Measurements from ENCODE around the gene LAMTOR5.

LAMTOR5 gene

DNA sequence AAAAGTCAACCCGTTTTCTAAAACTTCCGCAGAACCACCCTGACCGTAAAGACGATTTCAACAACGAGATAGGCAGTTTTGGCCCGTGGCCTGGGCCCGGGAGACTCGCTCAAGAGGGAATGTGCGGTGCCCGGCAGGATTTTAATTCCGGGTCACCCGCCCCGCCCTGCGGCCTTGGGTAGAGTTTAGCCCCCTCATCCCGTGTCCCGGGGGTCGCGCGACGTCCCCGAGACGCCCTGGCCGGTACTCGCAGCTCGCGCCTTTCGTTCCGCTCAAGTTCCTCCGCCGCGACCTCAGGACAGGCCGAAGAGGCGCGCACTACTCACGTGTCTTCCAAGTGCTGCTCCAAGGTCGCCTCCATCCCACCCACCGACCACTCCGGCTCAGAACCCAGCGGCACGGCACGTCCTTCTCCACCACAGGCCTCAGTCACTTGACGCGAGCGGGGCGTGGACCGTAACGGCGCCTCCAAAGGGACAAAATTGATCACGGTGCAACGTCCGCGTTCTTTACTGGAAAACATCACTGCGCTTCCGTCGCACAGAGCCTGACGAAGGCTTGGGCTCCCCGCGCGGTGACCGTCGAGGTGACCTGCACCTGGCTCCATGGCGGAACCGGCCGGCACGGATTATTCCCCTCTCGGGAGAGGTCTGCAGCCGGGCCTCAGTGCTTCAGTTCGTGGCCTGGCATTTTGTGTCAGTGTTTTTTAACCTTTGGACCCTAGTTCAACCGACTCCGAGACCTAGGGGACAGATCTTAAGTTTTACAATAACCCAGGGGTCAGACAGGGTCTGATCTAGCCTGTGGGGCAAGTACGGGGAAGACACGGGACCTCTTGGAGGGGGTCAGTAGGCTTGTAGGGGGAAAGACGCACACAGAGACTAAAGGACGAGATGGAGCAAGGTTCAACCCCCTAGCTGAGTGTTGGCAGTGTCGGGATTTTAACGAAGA lies at the start of gene LAMTOR5:
LAMTOR5 (minus strand) TSS at position 435 of the 951 bp plus-strand sequence; CDS start at position 361, 74 bp downstream.
- TF ChIP-seq, protein P1, sequence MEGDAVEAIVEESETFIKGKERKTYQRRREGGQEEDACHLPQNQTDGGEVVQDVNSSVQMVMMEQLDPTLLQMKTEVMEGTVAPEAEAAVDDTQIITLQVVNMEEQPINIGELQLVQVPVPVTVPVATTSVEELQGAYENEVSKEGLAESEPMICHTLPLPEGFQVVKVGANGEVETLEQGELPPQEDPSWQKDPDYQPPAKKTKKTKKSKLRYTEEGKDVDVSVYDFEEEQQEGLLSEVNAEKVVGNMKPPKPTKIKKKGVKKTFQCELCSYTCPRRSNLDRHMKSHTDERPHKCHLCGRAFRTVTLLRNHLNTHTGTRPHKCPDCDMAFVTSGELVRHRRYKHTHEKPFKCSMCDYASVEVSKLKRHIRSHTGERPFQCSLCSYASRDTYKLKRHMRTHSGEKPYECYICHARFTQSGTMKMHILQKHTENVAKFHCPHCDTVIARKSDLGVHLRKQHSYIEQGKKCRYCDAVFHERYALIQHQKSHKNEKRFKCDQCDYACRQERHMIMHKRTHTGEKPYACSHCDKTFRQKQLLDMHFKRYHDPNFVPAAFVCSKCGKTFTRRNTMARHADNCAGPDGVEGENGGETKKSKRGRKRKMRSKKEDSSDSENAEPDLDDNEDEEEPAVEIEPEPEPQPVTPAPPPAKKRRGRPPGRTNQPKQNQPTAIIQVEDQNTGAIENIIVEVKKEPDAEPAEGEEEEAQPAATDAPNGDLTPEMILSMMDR (IDR thresholded peaks at IDR 0.05; ENCODE audit: extremely low read depth, insufficient read depth, missing control alignments) = no peak
- DNase-seq (ENCODE audit: low spot score) = peak; percentile 87
- in situ Hi-C loops (cut with MboI; ENCODE audit: low pct_unique_long_range_greater_than_20kb, low sequenced_read_pairs, unreplicated experiment) = no loop called here

DNA sequence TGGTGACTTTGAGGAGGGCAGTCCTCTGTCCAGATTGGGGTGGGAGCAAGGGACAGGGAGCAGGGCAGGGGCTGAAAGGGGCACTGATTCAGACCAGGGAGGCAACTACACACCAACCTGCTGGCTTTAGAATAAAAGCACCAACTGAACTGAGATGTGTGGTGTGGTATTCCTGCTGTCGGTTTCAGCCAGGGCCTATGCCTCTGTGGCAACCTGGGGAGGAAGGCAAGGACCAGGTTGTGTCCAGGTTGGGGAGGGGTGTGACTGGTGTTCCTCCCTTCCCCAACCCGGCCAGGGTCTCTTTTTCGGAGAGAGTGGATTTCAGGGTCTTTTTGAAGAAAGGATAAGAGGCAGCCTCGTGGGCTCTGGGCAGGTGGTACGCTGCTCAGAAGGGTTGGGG lies 49.7 kb upstream of the LAMTOR5 start:
- in situ Hi-C loops (cut with MboI; ENCODE audit: low pct_unique_long_range_greater_than_20kb, low sequenced_read_pairs, unreplicated experiment) = no loop called here
- TF ChIP-seq, protein P1 (IDR thresholded peaks at IDR 0.05; ENCODE audit: extremely low read depth, insufficient read depth, missing control alignments) = no peak

GRCh38 chr1:110455151-110455550 lies 47.7 kb upstream of the LAMTOR5 start:
- TF ChIP-seq, protein P1 (IDR thresholded peaks at IDR 0.05; ENCODE audit: extremely low read depth, insufficient read depth, missing control alignments) = no peak
- no peak for DNase-seq (ENCODE audit: low spot score)
- in situ Hi-C loops (cut with MboI; ENCODE audit: low pct_unique_long_range_greater_than_20kb, low sequenced_read_pairs, unreplicated experiment) = no loop called here

More for the DNA sequence above, 49.7 kb upstream of the LAMTOR5 start:
- no peak for DNase-seq (ENCODE audit: low spot score)

GRCh38 chr1:110454328-110454727 lies 46.8 kb upstream of the LAMTOR5 start:
- no peak for DNase-seq (ENCODE audit: low spot score)
- TF ChIP-seq, protein P1 (IDR thresholded peaks at IDR 0.05; ENCODE audit: extremely low read depth, insufficient read depth, missing control alignments) = no peak
- in situ Hi-C loops (cut with MboI; ENCODE audit: low pct_unique_long_range_greater_than_20kb, low sequenced_read_pairs, unreplicated experiment) = no loop called here

DNA sequence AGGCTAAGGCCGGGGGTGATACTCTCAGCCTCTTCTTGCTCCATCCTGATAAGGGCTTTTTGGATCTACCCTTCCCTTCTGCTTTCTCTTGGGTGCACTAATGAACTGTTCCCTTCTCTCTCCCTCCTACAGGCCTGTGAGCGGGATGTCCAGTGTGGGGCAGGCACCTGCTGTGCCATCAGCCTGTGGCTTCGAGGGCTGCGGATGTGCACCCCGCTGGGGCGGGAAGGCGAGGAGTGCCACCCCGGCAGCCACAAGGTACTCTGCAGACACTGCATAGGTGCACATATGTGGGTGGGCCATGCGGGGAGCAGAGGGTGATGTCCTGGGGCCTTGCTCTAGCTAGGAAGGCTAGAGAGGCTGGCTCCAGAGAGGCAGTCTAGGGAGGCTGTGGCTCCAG lies 46.3 kb upstream of the LAMTOR5 start:
- no peak for DNase-seq (ENCODE audit: low spot score)
- in situ Hi-C loops (cut with MboI; ENCODE audit: low pct_unique_long_range_greater_than_20kb, low sequenced_read_pairs, unreplicated experiment) = no loop called here
- TF ChIP-seq, protein P1 (IDR thresholded peaks at IDR 0.05; ENCODE audit: extremely low read depth, insufficient read depth, missing control alignments) = no peak

DNA sequence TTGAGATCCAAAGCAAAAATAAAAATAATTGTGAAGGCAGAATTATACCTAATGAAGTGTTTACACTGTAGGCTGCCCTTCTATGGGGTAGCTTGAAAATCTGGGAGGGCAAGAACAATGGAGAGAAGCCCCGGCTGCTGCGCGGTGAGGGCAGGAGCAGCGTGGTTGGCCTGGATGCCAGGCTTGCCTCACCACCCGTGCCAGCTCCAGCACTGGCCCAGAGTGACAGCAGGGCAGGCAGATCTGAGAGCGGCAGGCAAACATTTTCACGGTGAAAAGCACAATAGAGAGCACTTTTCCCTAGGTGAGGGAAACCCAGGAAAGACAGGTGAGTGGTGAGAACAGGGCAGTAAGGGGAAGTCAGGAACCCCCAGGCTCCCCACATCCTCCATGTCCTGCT lies 44.8 kb upstream of the LAMTOR5 start:
- in situ Hi-C loops (cut with MboI; ENCODE audit: low pct_unique_long_range_greater_than_20kb, low sequenced_read_pairs, unreplicated experiment) = no loop called here
- no peak for DNase-seq (ENCODE audit: low spot score)
- TF ChIP-seq, protein P1 (IDR thresholded peaks at IDR 0.05; ENCODE audit: extremely low read depth, insufficient read depth, missing control alignments) = no peak

Data from GM13977 (cell line).